Lower leg skin (tissue), 3 donors: Measurements from ENCODE around the gene SYNE2.

ENCODE experiments used
- POLR2A ChIP-seq, 2 donors: fragments of 450-650 bp; IDR thresholded peaks; one replicate each; pipeline ENCODE4 v1.6.1; 2016 to 2017; ENCODE audit warnings: antibody characterized with exemption in 2 of 2, mild to moderate bottlenecking in 1 of 2, moderate library complexity in 1 of 2
- TF ChIP-seq, protein P1 (sequence below), 3 donors: fragments of 450-650 bp; IDR thresholded peaks; one replicate each; pipeline ENCODE4 v1.5.1; 2016; ENCODE audit warnings: antibody characterized with exemption in 3 of 3, mild to moderate bottlenecking in 3 of 3, moderate library complexity in 2 of 3

DNA sequence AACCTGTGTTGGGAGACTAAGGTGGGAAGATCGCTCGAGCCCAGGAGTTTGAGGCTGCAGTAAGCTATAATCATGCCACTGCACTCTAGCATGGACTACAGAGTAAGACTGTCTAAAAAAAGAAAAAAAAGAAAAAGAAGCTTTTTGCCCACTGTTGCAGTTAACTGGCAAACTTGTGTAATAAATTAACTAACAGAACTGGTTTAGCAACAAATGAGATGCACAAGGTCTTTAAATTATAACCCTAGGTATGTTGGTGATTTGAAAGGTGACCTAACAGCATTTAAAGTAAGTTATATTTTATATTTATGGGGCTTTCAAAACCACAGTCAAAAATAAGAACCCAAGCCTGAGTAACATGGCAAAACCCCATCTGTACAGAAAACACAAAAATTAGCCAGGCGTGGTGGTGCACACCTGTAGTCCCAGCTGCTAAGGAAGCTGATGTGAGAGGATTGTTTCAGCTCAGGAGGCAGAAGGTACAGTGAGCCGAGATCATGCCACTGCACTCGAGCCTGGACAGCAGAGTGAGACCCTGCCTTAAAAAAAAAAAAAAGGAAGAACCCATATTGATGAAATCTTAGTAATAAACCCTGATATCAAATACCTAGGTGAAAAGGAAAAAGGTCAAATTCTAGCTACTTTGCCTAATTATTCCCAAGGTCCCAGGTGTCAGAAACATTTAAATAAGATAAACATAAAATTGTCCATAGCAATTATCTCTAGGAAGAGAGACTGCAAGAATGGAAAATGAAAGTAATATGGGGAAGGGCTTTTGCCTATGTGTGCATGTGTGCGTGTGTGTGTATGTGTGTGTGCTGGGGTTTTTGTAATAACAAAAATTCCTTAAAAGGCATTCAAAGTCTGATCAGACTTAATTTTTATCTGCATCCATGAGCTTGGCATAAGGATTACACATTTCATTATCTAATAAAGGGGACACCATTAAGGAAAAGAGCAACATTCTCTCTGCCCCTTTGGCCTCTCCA is 15.4 kb downstream of the SYNE2 start:
- no peak for TF ChIP-seq POLR2A (IDR thresholded peaks at IDR 0.05)
- TF ChIP-seq, protein P1, sequence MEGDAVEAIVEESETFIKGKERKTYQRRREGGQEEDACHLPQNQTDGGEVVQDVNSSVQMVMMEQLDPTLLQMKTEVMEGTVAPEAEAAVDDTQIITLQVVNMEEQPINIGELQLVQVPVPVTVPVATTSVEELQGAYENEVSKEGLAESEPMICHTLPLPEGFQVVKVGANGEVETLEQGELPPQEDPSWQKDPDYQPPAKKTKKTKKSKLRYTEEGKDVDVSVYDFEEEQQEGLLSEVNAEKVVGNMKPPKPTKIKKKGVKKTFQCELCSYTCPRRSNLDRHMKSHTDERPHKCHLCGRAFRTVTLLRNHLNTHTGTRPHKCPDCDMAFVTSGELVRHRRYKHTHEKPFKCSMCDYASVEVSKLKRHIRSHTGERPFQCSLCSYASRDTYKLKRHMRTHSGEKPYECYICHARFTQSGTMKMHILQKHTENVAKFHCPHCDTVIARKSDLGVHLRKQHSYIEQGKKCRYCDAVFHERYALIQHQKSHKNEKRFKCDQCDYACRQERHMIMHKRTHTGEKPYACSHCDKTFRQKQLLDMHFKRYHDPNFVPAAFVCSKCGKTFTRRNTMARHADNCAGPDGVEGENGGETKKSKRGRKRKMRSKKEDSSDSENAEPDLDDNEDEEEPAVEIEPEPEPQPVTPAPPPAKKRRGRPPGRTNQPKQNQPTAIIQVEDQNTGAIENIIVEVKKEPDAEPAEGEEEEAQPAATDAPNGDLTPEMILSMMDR (IDR thresholded peaks at IDR 0.05), result no peak
